AG09319 (cell line): Measurements from ENCODE around the gene XPNPEP1.

Source experiments
- DNase-seq: peaks from one replicate; pipeline ENCODE4 v3.0.0-alpha.2; 2010; ENCODE audit warnings: low read depth; ENCODE audit errors: extremely low read depth
- CTCF ChIP-seq: IDR thresholded peaks from 2 replicates; pipeline ENCODE4 v1.5.1; 2011; ENCODE audit warnings: low read depth, mild to moderate bottlenecking, inconsistent platforms, low read length, moderate library complexity

Gene XPNPEP1

DNA sequence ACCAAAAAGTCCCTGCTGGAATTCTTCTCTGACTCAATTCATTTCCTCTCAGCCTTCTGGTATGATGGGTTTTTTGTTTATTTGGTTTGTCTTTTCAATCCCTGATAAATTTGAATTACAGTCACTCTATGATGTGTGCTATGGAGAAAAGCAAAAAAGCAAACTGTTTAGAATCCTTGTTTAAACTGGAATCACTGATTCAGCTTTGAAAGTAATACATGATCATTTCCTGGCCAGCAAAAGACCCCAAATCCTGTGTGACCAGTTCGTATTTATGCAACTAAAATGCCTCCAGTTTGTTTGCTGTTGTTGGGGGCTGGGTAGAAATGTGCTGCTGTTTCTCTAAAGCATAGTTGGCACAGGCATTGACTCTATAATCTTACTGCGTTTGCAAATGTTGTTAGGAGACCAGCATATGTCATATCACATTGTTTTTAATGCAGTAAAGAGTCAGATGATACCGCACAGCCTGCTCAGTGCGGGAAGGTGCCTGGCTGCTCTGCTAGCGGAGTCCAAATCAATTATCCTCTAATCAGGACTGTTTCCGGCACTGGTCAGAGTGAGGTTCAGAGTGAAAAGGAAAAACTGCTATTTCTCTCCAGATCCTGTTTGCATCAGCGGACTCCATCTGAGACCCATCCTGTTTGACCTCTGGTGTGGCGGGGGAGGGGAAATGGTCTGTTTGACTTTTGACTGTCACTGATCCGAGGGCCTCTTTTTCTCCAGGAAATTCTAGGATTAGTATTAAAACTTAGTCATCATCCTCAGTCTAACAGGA, 43.8 kb upstream of the XPNPEP1 start:
- no peak for TF ChIP-seq CTCF
- no peak for DNase-seq

DNA sequence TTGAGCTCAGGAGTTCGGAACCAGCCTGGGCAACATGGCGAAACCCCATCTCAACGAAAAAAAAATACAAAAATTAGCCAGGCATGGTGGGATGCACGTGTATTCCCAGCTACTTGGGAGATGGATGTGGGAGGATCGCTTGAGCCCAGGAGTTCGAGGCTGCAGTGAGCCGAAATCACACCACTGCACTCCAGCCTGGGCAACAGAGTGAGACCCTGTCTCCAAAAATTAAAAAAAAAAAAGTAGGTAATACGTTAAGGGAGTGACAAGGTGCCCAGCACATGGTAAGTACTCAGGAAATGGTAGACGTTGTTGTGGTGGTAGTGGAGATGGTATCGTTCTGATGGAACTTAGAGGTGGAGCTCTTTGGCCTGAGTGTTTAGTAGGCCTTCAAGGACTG, 41.0 kb upstream of the XPNPEP1 start:
- no peak for DNase-seq
- TF ChIP-seq CTCF: no peak

- no peak for TF ChIP-seq CTCF
- DNase-seq: peak; percentile 66
Observed at GRCh38 chr10:109963439-109963838, 40.1 kb upstream of the XPNPEP1 start.

GRCh38 chr10:109962247-109962646, 38.9 kb upstream of the XPNPEP1 start:
- no peak for DNase-seq
- no peak for TF ChIP-seq CTCF

- no peak for DNase-seq
- TF ChIP-seq CTCF: no peak
Observed at GRCh38 chr10:109961174-109962001, 38.1 kb upstream of the XPNPEP1 start.

GRCh38 chr10:109960682-109961081, 37.4 kb upstream of the XPNPEP1 start:
- no peak for DNase-seq
- TF ChIP-seq CTCF: no peak

DNA sequence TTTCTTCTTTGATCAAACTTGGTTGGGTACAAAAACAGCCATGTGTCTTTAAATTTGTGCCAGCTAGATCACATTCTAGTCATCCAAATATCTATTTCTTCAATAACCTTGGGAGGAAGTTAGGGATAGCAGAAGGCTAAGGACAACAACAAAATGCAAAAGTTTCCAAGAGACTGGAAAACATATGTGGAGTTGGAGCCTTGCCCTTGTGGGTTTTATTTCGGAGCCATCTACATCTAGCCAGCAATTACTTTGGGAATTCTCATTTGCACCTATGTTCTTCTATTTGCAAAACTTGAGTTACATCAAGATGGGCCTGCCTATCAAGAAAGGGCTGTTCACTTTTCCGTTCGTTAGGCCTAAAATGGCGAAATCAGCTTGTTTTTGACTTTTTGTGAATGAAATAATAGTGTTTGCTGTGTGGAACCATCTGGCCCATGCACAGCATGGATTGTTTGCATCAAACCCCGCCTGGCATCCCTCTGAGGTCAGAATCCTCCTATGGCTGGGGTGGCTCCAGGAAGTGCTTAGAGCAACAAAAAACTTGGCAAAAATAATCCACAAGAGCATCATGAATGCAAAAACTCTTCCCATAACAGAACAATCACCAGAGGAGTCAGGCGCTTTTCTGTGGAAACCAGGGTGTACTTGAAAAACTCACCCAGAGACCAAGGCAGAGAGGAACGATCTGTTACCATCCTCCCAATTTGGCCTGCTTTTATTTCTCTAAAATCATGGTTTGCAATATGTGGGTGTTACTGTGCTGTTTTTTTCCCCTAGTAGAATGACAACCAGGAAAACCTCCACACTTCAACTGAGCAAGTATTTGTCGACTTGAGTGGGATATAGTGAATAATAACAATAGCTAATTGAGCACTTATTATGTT, 36.2 kb upstream of the XPNPEP1 start:
- no peak for TF ChIP-seq CTCF
- DNase-seq: no peak
